B cell (primary cell): ENCODE results near the gene NTM. TPM values are rescaled to one million over a fixed set of nuclear protein-coding genes. Genes with fewer than 3 reads are reported as not detected.

Experiments
- ATAC-seq: fragments of 200-7000 bp; cut with Tn5 transposase; one replicate; pipeline ENCODE4 v1.10.0; 2021; ENCODE audit warnings: low read depth, mild to moderate bottlenecking, moderate number of reproducible peaks, moderate library complexity
- CTCF ChIA-PET: fragments of 350-600 bp; sonication (Branson Sonifier 250); formaldehyde crosslinking; loops from one replicate; lab custom pipeline; 2021; ENCODE audit warnings: antibody characterized with exemption, inconsistent platforms; lab: Charles Lee
- POLR2A ChIA-PET: fragments of 350-600 bp; sonication (Branson Sonifier 250); formaldehyde crosslinking; loops from one replicate; lab custom pipeline; 2021; ENCODE audit warnings: antibody characterized with exemption; lab: Charles Lee
- DNase-seq: peaks from one replicate; pipeline ENCODE4 v3.0.0; 2013
- H2AFZ ChIP-seq: 2 replicates; pipeline ENCODE4 v1.6.1; 2012; ENCODE audit warnings: mild to moderate bottlenecking, low read depth, low read length; ENCODE audit not compliant: insufficient read depth, poor library complexity, severe bottlenecking
- H3K27ac ChIP-seq, 2 donors: 1 replicate in 1 of 2; 2 replicates in 1 of 2; pipeline ENCODE4 v1.5.1; 2012 to 2013; ENCODE audit warnings: low read length in 2 of 2, mild to moderate bottlenecking in 2 of 2, moderate library complexity in 1 of 2
- H3K27me3 ChIP-seq, 4 experiments: fragments of 200-600 bp in 1 of 4; sonication (generic) in 1 of 4; replicated peaks in 1 of 4; 1 replicate in 2 of 4; 2 replicates in 2 of 4; pipeline versions ENCODE4 v1.6.1 to v1.7.0; 2013 to 2016; ENCODE audit warnings: low read length in 3 of 4, mild to moderate bottlenecking in 2 of 4, mixed read lengths in 1 of 4, moderate library complexity in 1 of 4; ENCODE audit not compliant: insufficient read depth in 4 of 4, control insufficient read depth in 3 of 4; ENCODE audit errors: control extremely low read depth in 1 of 4
- H3K36me3 ChIP-seq, 2 experiments: replicated peaks in 1 of 2; 1 replicate in 1 of 2; 2 replicates in 1 of 2; pipeline versions ENCODE4 v1.6.1 to v1.7.1; 2013; ENCODE audit warnings: low read length in 1 of 2; ENCODE audit not compliant: insufficient read depth in 2 of 2, control insufficient read depth in 1 of 2; ENCODE audit errors: control extremely low read depth in 1 of 2, extremely low read depth in 1 of 2
- H3K4me1 ChIP-seq, 2 donors: fragments of 200-600 bp in 1 of 2; sonication (generic) in 1 of 2; 1 replicate in 1 of 2; 2 replicates in 1 of 2; pipeline versions ENCODE4 v1.5.1 to v1.6.1; 2013 to 2017; ENCODE audit warnings: low read length in 2 of 2; ENCODE audit not compliant: control insufficient read depth in 2 of 2, insufficient read depth in 2 of 2
- H3K4me2 ChIP-seq: replicated peaks from 2 replicates; pipeline ENCODE3; 2012; ENCODE audit warnings: mild to moderate bottlenecking, low read depth, low read length; ENCODE audit not compliant: poor library complexity, severe bottlenecking
- H3K4me3 ChIP-seq, 5 experiments: fragments of 200-600 bp in 1 of 5; sonication (generic) in 1 of 5; 1 replicate in 3 of 5; 2 replicates in 2 of 5; pipeline versions ENCODE4 v1.5.1 to v1.7.0; 2011 to 2016; ENCODE audit warnings: low read length in 4 of 5, mild to moderate bottlenecking in 4 of 5, low read depth in 2 of 5, control low read depth in 1 of 5, moderate library complexity in 1 of 5; ENCODE audit not compliant: insufficient read depth in 1 of 5; ENCODE audit errors: control extremely low read depth in 1 of 5, extremely low read depth in 1 of 5
- H3K79me2 ChIP-seq: fragments of 200-600 bp; sonication (generic); one replicate; pipeline ENCODE4 v1.6.0; 2016; ENCODE audit warnings: low read length; ENCODE audit not compliant: control insufficient read depth, insufficient read depth
- H3K9ac ChIP-seq: fragments of 200-600 bp; sonication (generic); 2 replicates; pipeline ENCODE4 v1.6.1; 2017; ENCODE audit warnings: mild to moderate bottlenecking, low read length, moderate library complexity
- H3K9me3 ChIP-seq, 3 donors: one replicate each; pipeline versions ENCODE4 v1.6.1 to v1.7.1; 2013; ENCODE audit warnings: low read length in 2 of 3; ENCODE audit not compliant: control insufficient read depth in 2 of 3, insufficient read depth in 1 of 3; ENCODE audit errors: control extremely low read depth in 1 of 3
- H4K20me1 ChIP-seq: 2 replicates; pipeline ENCODE4 v1.6.0; 2012; ENCODE audit warnings: mild to moderate bottlenecking, low read length; ENCODE audit not compliant: insufficient read depth, control insufficient read depth, poor library complexity, severe bottlenecking
- H3K27ac Mint-ChIP-seq: one replicate; pipeline ENCODE4 v1.8.0; 2021; ENCODE audit warnings: mixed read lengths
- H3K27me3 Mint-ChIP-seq: one replicate; pipeline ENCODE4 v1.8.0; 2021; ENCODE audit warnings: mixed read lengths
- H3K4me1 Mint-ChIP-seq: one replicate; pipeline ENCODE4 v1.8.0; 2021; ENCODE audit warnings: mixed read lengths
- H3K4me3 Mint-ChIP-seq: one replicate; pipeline ENCODE4 v1.8.0; 2021; ENCODE audit warnings: mixed read lengths
- H3K9me3 Mint-ChIP-seq: one replicate; pipeline ENCODE4 v1.8.0; 2022; ENCODE audit warnings: mixed read lengths; ENCODE audit not compliant: insufficient read depth
- EZH2 ChIP-seq: IDR thresholded peaks from 2 replicates; pipeline ENCODE4 v1.6.1; 2012; ENCODE audit warnings: borderline replicate concordance, low read depth, mild to moderate bottlenecking, moderate library complexity, low read length; ENCODE audit not compliant: insufficient read depth, poor library complexity, severe bottlenecking
- WGBS: methylation state at CpG from one replicate; pipeline ENCODE4 v1.1.5; 2013; ENCODE audit warnings: missing lambda C conversion rate; ENCODE audit not compliant: insufficient coverage; 5-methylcytosine and 5-hydroxymethylcytosine counted together
- intact Hi-C: fragments of 100-400 bp; cut with micrococcal nuclease; formaldehyde crosslinking; loops from one replicate; pipeline ENCODE4 v1.10.0; 2022
- polyA plus RNA-seq: library from polyadenylated mRNA; depleted of rRNA; stranded (reverse); fragments of >200 nt; gene quantifications from 2 replicates; pipeline ENCODE4 v1.2.3, GENCODE V29; 2012
- total RNA-seq, 2 donors: library from RNA; stranded (reverse); fragments of 120-200 nt in 1 of 2; gene quantifications; 1 replicate in 1 of 2; 2 replicates in 1 of 2; pipeline versions ENCODE4 v1.2.3 to v1.2.4, GENCODE V29; 2013 to 2022
- TF ChIP-seq, protein P1 (sequence below): fragments of 200-600 bp; IDR thresholded peaks from one replicate; pipeline ENCODE4 v1.8.0; 2022; ENCODE audit warnings: antibody characterized with exemption, mild to moderate bottlenecking

NTM gene
- total and polyA plus RNA-seq, 2 donors (not counting 1 experiment from before 2014, with no cell fraction given), result not detected

DNA sequence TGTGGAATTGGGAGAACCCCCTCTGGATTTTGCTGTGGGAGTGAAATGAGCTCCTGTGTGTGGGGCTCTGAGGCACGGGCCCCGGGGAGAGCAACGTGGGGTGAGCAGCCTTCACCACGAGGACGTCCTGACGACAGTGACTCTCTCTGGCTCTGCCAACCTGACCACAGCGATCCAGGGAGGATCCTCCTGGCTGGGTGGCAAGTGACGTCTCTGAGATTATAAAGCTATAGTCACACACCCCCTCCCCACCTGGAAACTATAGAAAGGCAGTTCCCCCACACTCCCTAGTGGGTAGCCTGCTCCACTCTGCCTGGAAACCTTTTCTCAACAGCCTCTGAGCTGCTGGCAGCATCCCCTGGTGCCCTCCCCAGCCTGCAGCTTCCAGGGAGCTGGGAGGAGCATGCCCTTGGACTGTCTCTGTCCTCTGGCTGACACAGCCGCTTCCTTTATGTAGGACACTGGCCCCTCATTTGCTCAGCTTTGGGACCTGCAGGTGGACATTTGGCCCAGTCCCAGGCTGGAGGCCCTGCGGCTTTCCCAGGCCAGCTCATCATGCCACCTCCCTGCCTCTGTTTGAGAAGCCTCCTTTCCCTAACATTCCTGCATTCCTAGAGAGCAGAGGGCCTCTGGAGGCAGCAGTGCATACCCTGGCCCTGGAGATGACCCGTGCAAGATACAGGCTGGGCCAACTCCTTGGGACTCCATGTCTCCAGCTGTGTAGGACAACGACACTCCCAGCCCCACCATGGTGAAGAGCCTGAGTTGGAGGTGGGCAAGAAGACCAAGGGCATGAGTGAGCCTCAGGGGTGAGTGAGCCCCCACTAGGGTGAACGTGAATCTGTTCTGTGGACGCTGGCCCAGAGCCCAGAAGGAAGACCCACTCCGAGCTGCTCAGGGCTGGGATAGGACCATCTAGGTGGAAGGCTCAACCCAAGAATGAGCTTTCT lies 314.0 kb downstream of the NTM start:
- no peaks in the 10 kb centered on the region for H3K36me3 ChIP-seq
- H3K4me1 Mint-ChIP-seq, result no peaks in the 10 kb centered on the region
- DNase-seq (no peak), ATAC-seq (no peak)
- no peak overlapping the region for H2AFZ ChIP-seq
- no peaks in the 10 kb centered on the region for H4K20me1 ChIP-seq
- H3K9me3 ChIP-seq, result peaks cover 0 to 4% (median 0%) of the 10 kb centered on the region in 3 donors
- no peak overlapping the region for H3K4me3 Mint-ChIP-seq
- H3K79me2 ChIP-seq, result no peaks in the 10 kb centered on the region
- H3K4me3 ChIP-seq, result no peak overlapping the region
- intact Hi-C loops, result no loop called here
- H3K27me3 ChIP-seq, result peaks cover 0 to 3% (median 0%) of the 10 kb centered on the region in 4 experiments
- 81% methylated on average over 14 of the region's 15 CpGs for WGBS
- no peaks in the 10 kb centered on the region for H3K4me1 ChIP-seq
- no peak overlapping the region for H3K27ac Mint-ChIP-seq
- no peak overlapping the region for H3K4me2 ChIP-seq
- H3K27ac ChIP-seq, result no peak overlapping the region
- CTCF ChIA-PET, result interaction anchor here (2.1 kb wide), 1 partner anchor 10 kb away, joined by 10 read pairs; no protein-coding TSS in a partner anchor
- no peak overlapping the region for H3K9ac ChIP-seq
- TF ChIP-seq, protein P1, sequence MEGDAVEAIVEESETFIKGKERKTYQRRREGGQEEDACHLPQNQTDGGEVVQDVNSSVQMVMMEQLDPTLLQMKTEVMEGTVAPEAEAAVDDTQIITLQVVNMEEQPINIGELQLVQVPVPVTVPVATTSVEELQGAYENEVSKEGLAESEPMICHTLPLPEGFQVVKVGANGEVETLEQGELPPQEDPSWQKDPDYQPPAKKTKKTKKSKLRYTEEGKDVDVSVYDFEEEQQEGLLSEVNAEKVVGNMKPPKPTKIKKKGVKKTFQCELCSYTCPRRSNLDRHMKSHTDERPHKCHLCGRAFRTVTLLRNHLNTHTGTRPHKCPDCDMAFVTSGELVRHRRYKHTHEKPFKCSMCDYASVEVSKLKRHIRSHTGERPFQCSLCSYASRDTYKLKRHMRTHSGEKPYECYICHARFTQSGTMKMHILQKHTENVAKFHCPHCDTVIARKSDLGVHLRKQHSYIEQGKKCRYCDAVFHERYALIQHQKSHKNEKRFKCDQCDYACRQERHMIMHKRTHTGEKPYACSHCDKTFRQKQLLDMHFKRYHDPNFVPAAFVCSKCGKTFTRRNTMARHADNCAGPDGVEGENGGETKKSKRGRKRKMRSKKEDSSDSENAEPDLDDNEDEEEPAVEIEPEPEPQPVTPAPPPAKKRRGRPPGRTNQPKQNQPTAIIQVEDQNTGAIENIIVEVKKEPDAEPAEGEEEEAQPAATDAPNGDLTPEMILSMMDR, result no peak
- TF ChIP-seq EZH2, result no peak
- H3K27me3 Mint-ChIP-seq, result peaks cover 5% of the 10 kb centered on the region
- H3K9me3 Mint-ChIP-seq, result no peaks in the 10 kb centered on the region
- POLR2A ChIA-PET, result no interaction called here

DNA sequence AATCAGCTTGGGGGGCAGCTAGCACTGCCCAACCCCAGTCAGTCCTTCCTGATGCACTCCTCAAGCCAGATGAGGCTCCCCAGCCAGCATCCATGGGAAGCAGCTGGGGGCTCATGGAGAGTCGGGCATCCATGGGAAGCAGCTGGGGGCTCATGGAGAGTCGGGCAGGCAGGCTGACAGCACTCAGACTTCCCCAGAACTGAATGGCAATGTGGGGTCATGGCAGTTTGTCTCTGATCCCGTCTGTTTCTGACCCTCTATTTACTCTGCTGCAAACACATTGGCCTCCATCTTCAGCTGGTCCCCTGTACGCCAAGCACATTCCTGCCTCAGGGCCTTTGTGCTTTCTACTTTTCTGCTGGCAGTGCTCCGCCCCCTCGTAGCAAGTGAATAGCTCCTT lies 314.8 kb downstream of the NTM start:
- peaks cover 11% of the 10 kb centered on the region for H3K27me3 Mint-ChIP-seq
- no peak overlapping the region for H3K27ac Mint-ChIP-seq
- peaks cover 0 to 3% (median 0%) of the 10 kb centered on the region in 4 experiments for H3K27me3 ChIP-seq
- H3K27ac ChIP-seq, result no peak overlapping the region
- intact Hi-C loops, result no loop called here
- no peaks in the 10 kb centered on the region for H3K9me3 Mint-ChIP-seq
- no peak overlapping the region for H3K4me2 ChIP-seq
- H3K79me2 ChIP-seq, result no peaks in the 10 kb centered on the region
- no peaks in the 10 kb centered on the region for H3K4me1 ChIP-seq
- H4K20me1 ChIP-seq, result no peaks in the 10 kb centered on the region
- TF ChIP-seq, protein P1, result no peak
- TF ChIP-seq EZH2, result no peak
- H3K4me3 Mint-ChIP-seq, result no peak overlapping the region
- peaks cover 0 to 5% (median 0%) of the 10 kb centered on the region in 3 donors for H3K9me3 ChIP-seq
- no peak for DNase-seq
- H3K9ac ChIP-seq, result no peak overlapping the region
- WGBS, result 84% methylated on average over 6 of the region's 6 CpGs
- H3K4me3 ChIP-seq, result no peak overlapping the region
- H3K36me3 ChIP-seq, result no peaks in the 10 kb centered on the region
- ChIA-PET CTCF (interaction anchor here (2.1 kb wide), 1 partner anchor 9 kb away, joined by 10 read pairs; no protein-coding TSS in a partner anchor), POLR2A (no interaction called here)
- ATAC-seq, result no peak
- no peak overlapping the region for H2AFZ ChIP-seq
- no peaks in the 10 kb centered on the region for H3K4me1 Mint-ChIP-seq
